ENCODE data around the gene CYBA.

CYBA gene

DNA sequence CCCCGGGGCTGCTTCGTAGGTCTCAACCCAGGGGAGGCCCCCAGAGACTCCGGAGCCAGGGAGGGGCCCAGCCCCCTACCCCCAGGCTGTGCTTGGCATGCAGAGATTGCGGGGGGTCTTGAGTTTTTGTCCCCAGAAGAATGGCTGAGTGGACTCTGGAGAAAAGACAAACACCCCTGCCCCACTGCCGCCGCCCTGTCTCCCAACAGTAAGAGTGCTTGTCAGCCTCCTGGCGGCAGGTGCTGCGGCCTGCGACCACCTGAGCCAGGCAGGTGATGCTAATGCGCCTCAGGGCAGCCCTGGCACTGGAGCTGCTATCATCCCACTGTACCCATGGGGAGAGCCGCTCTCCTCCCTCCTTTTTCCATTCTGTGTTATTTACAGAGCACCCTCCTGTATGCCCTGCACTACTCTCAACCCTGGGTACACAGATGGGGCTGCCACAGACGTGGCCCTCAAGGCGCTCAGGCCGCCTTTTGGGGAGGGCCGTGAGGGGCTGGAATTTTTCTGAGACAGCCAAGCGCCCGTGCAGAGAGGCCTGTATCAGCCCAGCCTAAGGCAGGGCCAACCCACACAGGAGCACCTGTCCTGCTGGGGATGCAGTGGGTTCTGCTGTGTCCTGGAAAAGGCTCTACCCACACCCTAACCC, 15.1 kb downstream of the CYBA start:
- H3K4me1 ChIP-seq (ENCODE audit: control insufficient read depth, insufficient read depth, low read length) = peaks cover 32% of the 10 kb centered on the region
- no peak overlapping the region for H3K4me3 ChIP-seq (ENCODE audit: low read length)
- no peaks in the 10 kb centered on the region for H3K9me3 ChIP-seq (ENCODE audit: control insufficient read depth, low read length)
- H3K9ac ChIP-seq (ENCODE audit: low read length) = no peak overlapping the region
- no peaks in the 10 kb centered on the region for H3K36me3 ChIP-seq (ENCODE audit: control insufficient read depth, insufficient read depth, low read length)
- peaks cover 50% of the 10 kb centered on the region for H3K27me3 ChIP-seq (ENCODE audit: control insufficient read depth, insufficient read depth, low read length)

DNA sequence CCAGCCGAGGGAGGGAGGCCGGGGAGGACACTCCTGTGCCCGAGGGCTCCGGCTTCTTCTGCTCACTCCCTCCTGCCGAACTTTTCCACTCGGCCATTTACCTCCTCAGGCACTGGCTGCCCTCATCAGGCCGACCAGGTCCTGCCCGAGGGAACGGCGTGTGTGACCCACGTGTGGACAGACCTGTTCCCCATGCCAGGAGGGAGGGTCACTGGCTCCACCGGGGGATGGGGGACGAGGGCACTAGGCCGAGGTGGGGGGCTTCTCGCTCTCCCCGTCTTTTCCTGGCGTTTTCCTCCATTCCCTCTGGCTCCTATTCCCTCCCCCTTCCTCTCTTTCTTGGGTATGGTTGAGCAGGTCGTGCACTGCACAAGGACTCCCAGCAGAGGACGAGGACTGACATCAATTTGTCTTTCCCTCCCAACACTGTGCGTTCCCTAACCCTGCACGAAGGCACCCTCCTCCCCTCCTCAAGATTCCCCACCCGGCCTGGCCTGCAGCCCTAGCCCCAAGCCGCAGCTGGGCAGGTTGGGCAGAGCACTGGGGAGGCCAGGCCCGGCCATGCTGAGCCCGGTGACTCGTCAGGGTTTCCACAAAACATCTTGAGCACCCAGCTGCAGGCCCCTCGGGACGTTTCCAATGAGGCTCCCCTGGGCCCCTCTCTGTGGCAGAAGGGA, 15.7 kb downstream of the CYBA start:
- no peak overlapping the region for H3K9ac ChIP-seq (ENCODE audit: low read length)
- peaks cover 43% of the 10 kb centered on the region for H3K27me3 ChIP-seq (ENCODE audit: control insufficient read depth, insufficient read depth, low read length)
- no peaks in the 10 kb centered on the region for H3K36me3 ChIP-seq (ENCODE audit: control insufficient read depth, insufficient read depth, low read length)
- H3K9me3 ChIP-seq (ENCODE audit: control insufficient read depth, low read length) = no peaks in the 10 kb centered on the region
- H3K4me3 ChIP-seq (ENCODE audit: low read length) = no peak overlapping the region
- peaks cover 32% of the 10 kb centered on the region for H3K4me1 ChIP-seq (ENCODE audit: control insufficient read depth, insufficient read depth, low read length)

GRCh38 chr16:88634141-88634993, 16.5 kb downstream of the CYBA start:
- peaks cover 24% of the 10 kb centered on the region for H3K4me1 ChIP-seq (ENCODE audit: control insufficient read depth, insufficient read depth, low read length)
- peaks cover 35% of the 10 kb centered on the region for H3K27me3 ChIP-seq (ENCODE audit: control insufficient read depth, insufficient read depth, low read length)
- H3K9me3 ChIP-seq (ENCODE audit: control insufficient read depth, low read length) = no peaks in the 10 kb centered on the region
- H3K9ac ChIP-seq (ENCODE audit: low read length) = no peak overlapping the region
- H3K4me3 ChIP-seq (ENCODE audit: low read length) = peak overlapping the region; percentile 2
- no peaks in the 10 kb centered on the region for H3K36me3 ChIP-seq (ENCODE audit: control insufficient read depth, insufficient read depth, low read length)

GRCh38 chr16:88633684-88634140, 17.1 kb downstream of the CYBA start:
- H3K4me1 ChIP-seq (ENCODE audit: control insufficient read depth, insufficient read depth, low read length) = peaks cover 18% of the 10 kb centered on the region
- peaks cover 29% of the 10 kb centered on the region for H3K27me3 ChIP-seq (ENCODE audit: control insufficient read depth, insufficient read depth, low read length)
- H3K36me3 ChIP-seq (ENCODE audit: control insufficient read depth, insufficient read depth, low read length) = no peaks in the 10 kb centered on the region
- no peak overlapping the region for H3K4me3 ChIP-seq (ENCODE audit: low read length)
- H3K9ac ChIP-seq (ENCODE audit: low read length) = no peak overlapping the region
- H3K9me3 ChIP-seq (ENCODE audit: control insufficient read depth, low read length) = no peaks in the 10 kb centered on the region

DNA sequence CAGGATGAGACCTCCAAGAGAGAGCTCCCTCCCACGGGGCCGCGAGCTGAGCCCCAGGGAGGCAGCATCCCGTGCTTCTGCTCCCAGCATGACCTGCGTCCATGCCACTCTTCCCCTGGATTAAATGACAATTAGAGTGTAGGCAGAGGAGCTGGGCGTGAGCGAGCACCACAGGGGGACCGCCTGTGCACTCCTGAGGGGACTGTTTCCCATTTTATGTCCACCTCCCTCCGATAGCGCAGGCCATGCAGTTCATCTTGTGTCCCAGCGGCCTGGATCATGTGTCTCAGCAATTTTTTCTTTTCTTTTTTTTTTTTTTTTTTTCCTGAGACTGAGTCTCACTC, 18.3 kb downstream of the CYBA start:
- H3K9ac ChIP-seq (ENCODE audit: low read length) = no peak overlapping the region
- peaks cover 19% of the 10 kb centered on the region for H3K27me3 ChIP-seq (ENCODE audit: control insufficient read depth, insufficient read depth, low read length)
- no peaks in the 10 kb centered on the region for H3K9me3 ChIP-seq (ENCODE audit: control insufficient read depth, low read length)
- H3K4me3 ChIP-seq (ENCODE audit: low read length) = no peak overlapping the region
- peaks cover 12% of the 10 kb centered on the region for H3K4me1 ChIP-seq (ENCODE audit: control insufficient read depth, insufficient read depth, low read length)
- H3K36me3 ChIP-seq (ENCODE audit: control insufficient read depth, insufficient read depth, low read length) = no peaks in the 10 kb centered on the region

DNA sequence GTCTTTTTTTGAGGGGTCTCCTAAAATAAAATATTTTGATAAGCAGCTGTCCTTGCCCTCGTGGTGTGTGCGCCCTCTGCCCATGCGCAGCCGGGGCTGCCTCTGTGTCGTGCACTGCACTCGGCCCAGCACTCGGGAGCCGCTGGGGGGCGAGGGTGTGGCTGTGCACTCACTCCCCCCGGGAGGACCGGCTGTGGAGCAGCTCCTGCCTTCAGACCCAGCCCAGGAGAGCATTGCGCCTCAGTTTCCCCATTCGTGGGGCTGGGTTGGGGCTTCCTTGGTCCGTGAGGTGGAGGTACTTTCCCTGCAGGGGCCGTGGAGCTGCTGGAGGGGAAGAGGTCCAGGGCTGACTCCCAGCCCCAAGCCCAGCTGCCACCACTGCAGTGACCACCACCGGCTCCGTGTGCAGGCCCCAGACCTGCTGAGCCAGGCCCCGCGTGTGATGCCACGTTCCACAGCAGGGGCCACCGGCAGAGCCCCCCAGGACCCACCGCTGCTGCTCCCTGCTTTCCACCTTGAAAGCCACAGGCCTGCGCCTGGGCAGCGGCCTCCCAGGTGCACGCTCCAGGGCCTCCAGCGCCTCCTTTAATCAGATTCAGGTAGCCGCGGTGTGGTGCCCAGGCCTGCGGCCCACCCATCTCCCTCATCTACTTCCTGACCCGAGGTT, 18.8 kb downstream of the CYBA start:
- no peak overlapping the region for H3K9ac ChIP-seq (ENCODE audit: low read length)
- H3K9me3 ChIP-seq (ENCODE audit: control insufficient read depth, low read length) = no peaks in the 10 kb centered on the region
- no peaks in the 10 kb centered on the region for H3K36me3 ChIP-seq (ENCODE audit: control insufficient read depth, insufficient read depth, low read length)
- peaks cover 12% of the 10 kb centered on the region for H3K4me1 ChIP-seq (ENCODE audit: control insufficient read depth, insufficient read depth, low read length)
- no peak overlapping the region for H3K4me3 ChIP-seq (ENCODE audit: low read length)
- H3K27me3 ChIP-seq (ENCODE audit: control insufficient read depth, insufficient read depth, low read length) = peaks cover 17% of the 10 kb centered on the region

GRCh38 chr16:88631384-88631783, 19.5 kb downstream of the CYBA start:
- no peaks in the 10 kb centered on the region for H3K36me3 ChIP-seq (ENCODE audit: control insufficient read depth, insufficient read depth, low read length)
- no peak overlapping the region for H3K4me3 ChIP-seq (ENCODE audit: low read length)
- peaks cover 16% of the 10 kb centered on the region for H3K27me3 ChIP-seq (ENCODE audit: control insufficient read depth, insufficient read depth, low read length)
- no peaks in the 10 kb centered on the region for H3K9me3 ChIP-seq (ENCODE audit: control insufficient read depth, low read length)
- no peak overlapping the region for H3K9ac ChIP-seq (ENCODE audit: low read length)
- peaks cover 12% of the 10 kb centered on the region for H3K4me1 ChIP-seq (ENCODE audit: control insufficient read depth, insufficient read depth, low read length)

GRCh38 chr16:88630941-88631340, 19.9 kb downstream of the CYBA start:
- no peaks in the 10 kb centered on the region for H3K36me3 ChIP-seq (ENCODE audit: control insufficient read depth, insufficient read depth, low read length)
- H3K4me1 ChIP-seq (ENCODE audit: control insufficient read depth, insufficient read depth, low read length) = peaks cover 12% of the 10 kb centered on the region
- peaks cover 16% of the 10 kb centered on the region for H3K27me3 ChIP-seq (ENCODE audit: control insufficient read depth, insufficient read depth, low read length)
- H3K9ac ChIP-seq (ENCODE audit: low read length) = no peak overlapping the region
- H3K4me3 ChIP-seq (ENCODE audit: low read length) = no peak overlapping the region
- no peaks in the 10 kb centered on the region for H3K9me3 ChIP-seq (ENCODE audit: control insufficient read depth, low read length)

DNA sequence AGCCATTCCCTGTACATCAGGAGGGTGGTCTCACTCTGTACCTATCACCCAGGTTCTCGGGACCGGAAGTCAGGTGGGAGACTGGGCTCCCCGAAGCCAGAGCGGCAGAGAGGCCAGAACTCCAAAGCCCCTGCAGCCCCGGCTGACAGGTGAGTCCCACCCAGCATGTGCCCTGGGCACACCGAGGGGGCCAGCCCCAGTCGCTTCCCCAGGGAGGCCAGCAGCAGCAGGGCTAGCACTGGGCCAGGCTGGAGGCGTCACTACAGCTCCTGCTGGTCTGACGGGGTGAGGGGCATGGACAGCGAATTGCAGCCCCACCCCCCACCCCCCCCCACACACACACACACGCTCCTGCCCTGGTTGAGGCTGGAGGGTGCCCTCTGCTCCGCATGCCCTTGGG, 20.4 kb downstream of the CYBA start:
- Histone ChIP-seq H3K4me1 (ENCODE audit: control insufficient read depth, insufficient read depth, low read length) (peaks cover 12% of the 10 kb centered on the region), H3K4me3 (ENCODE audit: low read length) (no peak overlapping the region), H3K27me3 (ENCODE audit: control insufficient read depth, insufficient read depth, low read length) (peaks cover 14% of the 10 kb centered on the region), H3K9me3 (ENCODE audit: control insufficient read depth, low read length) (no peaks in the 10 kb centered on the region), H3K36me3 (ENCODE audit: control insufficient read depth, insufficient read depth, low read length) (no peaks in the 10 kb centered on the region), H3K9ac (ENCODE audit: low read length) (no peak overlapping the region)

GRCh38 chr16:88629835-88630234, 21.0 kb downstream of the CYBA start:
- Histone ChIP-seq H3K4me3 (ENCODE audit: low read length) (no peak overlapping the region), H3K27me3 (ENCODE audit: control insufficient read depth, insufficient read depth, low read length) (peaks cover 8% of the 10 kb centered on the region), H3K9ac (ENCODE audit: low read length) (no peak overlapping the region), H3K36me3 (ENCODE audit: control insufficient read depth, insufficient read depth, low read length) (no peaks in the 10 kb centered on the region), H3K4me1 (ENCODE audit: control insufficient read depth, insufficient read depth, low read length) (peaks cover 8% of the 10 kb centered on the region), H3K9me3 (ENCODE audit: control insufficient read depth, low read length) (no peaks in the 10 kb centered on the region)

DNA sequence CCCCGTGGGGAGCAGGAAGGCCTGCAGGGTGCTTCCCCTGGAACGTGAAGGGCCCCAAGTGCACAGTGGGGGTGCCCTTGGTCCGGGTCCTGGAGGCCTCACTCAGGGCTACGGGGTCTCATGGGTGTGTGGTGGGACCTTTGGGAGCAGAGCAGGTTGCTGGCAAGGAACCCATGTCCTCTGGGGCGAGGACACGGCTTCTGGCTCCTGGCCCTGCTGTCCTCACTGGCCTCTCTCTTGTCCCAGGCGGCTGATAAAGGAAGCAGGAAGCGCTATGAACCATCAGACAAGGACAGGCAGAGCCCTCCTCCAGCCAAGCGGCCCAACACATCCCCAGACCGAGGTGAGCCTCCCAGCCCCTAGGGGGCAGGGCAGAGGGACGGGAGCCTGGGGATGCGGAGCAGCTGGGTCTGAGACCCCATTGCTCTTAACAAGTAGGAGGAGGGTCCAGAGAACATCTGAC, 22.3 kb downstream of the CYBA start:
- H3K36me3 ChIP-seq (ENCODE audit: control insufficient read depth, insufficient read depth, low read length) = no peaks in the 10 kb centered on the region
- H3K27me3 ChIP-seq (ENCODE audit: control insufficient read depth, insufficient read depth, low read length) = no peaks in the 10 kb centered on the region
- no peak overlapping the region for H3K9ac ChIP-seq (ENCODE audit: low read length)
- H3K4me1 ChIP-seq (ENCODE audit: control insufficient read depth, insufficient read depth, low read length) = no peaks in the 10 kb centered on the region
- no peak overlapping the region for H3K4me3 ChIP-seq (ENCODE audit: low read length)
- H3K9me3 ChIP-seq (ENCODE audit: control insufficient read depth, low read length) = no peaks in the 10 kb centered on the region
